Measurements from ENCODE around the gene FAM107A. TPM values are rescaled to one million over a fixed set of nuclear protein-coding genes. Genes with fewer than 3 reads are reported as not detected.

The FAM107A gene
- total and polyA plus RNA-seq, 2 of the 4 experiments (the other 2 are of a cell fraction) = not detected

GRCh38 chr3:58575971-58576652 is 1.1 kb downstream of the FAM107A start:
- Histone ChIP-seq H3K79me1 (ENCODE audit: low read depth in 1 of 2, low read length in 2 of 2) (no peaks in the 10 kb centered on the region), H3K4me3 (ENCODE audit: insufficient read depth, low read depth, low read length) (no peak overlapping the region), H3K4me2 (ENCODE audit: low read depth, low read length) (no peak overlapping the region), H3K27ac (ENCODE audit: insufficient read depth, low read length) (no peak overlapping the region), H2BK20ac (ENCODE audit: low read depth, low read length) (no peak overlapping the region), H4K91ac (ENCODE audit: insufficient read depth, low read depth, low read length) (no peak overlapping the region), H3K18ac (ENCODE audit: low read depth, low read length) (no peak overlapping the region), H4K8ac (ENCODE audit: low read depth in 2 of 2, low read length in 2 of 2) (no peak overlapping the region), H3K23ac (ENCODE audit: low read depth, low read length) (no peak overlapping the region), H3K9me3 (ENCODE audit: control insufficient read depth, insufficient read depth, low read length) (peaks cover 5% of the 10 kb centered on the region; the same call in 1 of the 2 replicates), H2AFZ (replicated peaks; ENCODE audit: low read length, poor library complexity) (no peak overlapping the region), H2AK9ac (replicated peaks; ENCODE audit: low read depth, low read length, poor library complexity) (no peak overlapping the region), H3K4me1 (ENCODE audit: control insufficient read depth, insufficient read depth, low read length) (no peaks in the 10 kb centered on the region; the same call in 1 of the 2 replicates), H2AK5ac (ENCODE audit: low read depth, low read length) (no peak overlapping the region), H3K56ac (ENCODE audit: extremely low read depth, insufficient read depth, low read length) (no peak overlapping the region), H2BK5ac (ENCODE audit: low read depth, low read length, poor library complexity, severe bottlenecking) (no peak overlapping the region), H2BK15ac (ENCODE audit: low read depth, low read length) (no peak overlapping the region), H3K14ac (replicated peaks; ENCODE audit: low read depth, low read length) (no peak overlapping the region), H3K9me1 (ENCODE audit: insufficient read depth, low read length) (no peaks in the 10 kb centered on the region), H4K5ac (ENCODE audit: low read depth, low read length) (no peak overlapping the region), H3K36me3 (ENCODE audit: control insufficient read depth, insufficient read depth, low read length) (no peaks in the 10 kb centered on the region), H3K27me3 (ENCODE audit: control insufficient read depth, insufficient read depth, low read length) (peaks cover 20% of the 10 kb centered on the region), H3K9ac (ENCODE audit: low read depth, low read length) (no peak overlapping the region), H2BK120ac (ENCODE audit: low read depth, low read length) (no peak overlapping the region), H4K20me1 (ENCODE audit: insufficient read depth, low read length) (no peaks in the 10 kb centered on the region), H3K4ac (ENCODE audit: low read depth, low read length) (no peak overlapping the region)
- ATAC-seq (ENCODE audit: low read depth) = no peak
- no CpG with 5 or more reads among the region's 8 CpGs for WGBS, 2 experiments (ENCODE audit: extremely low coverage in 2 of 2, insufficient read length in 1 of 2)
- BruUV-seq (replicated peaks) = no TSS peak
- in situ Hi-C loops (cut with MboI; ENCODE audit: low sequenced_read_pairs) (no loop called here), intact Hi-C loops (cut with micrococcal nuclease) (no loop called here), dilution Hi-C loops (cut with HindIII; ENCODE audit: low sequenced_read_pairs, unreplicated experiment) (no loop called here)
- TF ChIP-seq USF2 (IDR thresholded peaks at IDR 0.05; ENCODE audit: low read depth, low read length) (no peak), CEBPB (IDR thresholded peaks at IDR 0.05; ENCODE audit: low read depth, low read length) (no peak), RAD21 (IDR thresholded peaks at IDR 0.05; ENCODE audit: low read length) (no peak), MAZ (IDR thresholded peaks at IDR 0.05; ENCODE audit: borderline replicate concordance, low read depth, low read length) (no peak), CTCF (conservative IDR thresholded peaks at IDR 0.05; ENCODE audit: low read depth, low read length) (no peak), RFX5 (IDR thresholded peaks at IDR 0.05; ENCODE audit: low read depth, low read length) (no peak), MXI1 (IDR thresholded peaks at IDR 0.05; ENCODE audit: borderline replicate concordance, low read depth, low read length) (no peak), SMC3 (IDR thresholded peaks at IDR 0.05; ENCODE audit: low read depth, low read length) (no peak), POLR2A (IDR thresholded peaks at IDR 0.05; ENCODE audit: low read depth, low read length) (no peak), MAFK (IDR thresholded peaks at IDR 0.05; ENCODE audit: low read depth, low read length) (no peak), FOS (IDR thresholded peaks at IDR 0.05; ENCODE audit: low read depth, low read length) (no peak), CHD1 (IDR thresholded peaks at IDR 0.05; ENCODE audit: low read depth, low read length) (no peak), ELK1 (IDR thresholded peaks at IDR 0.05; ENCODE audit: borderline replicate concordance, low read depth, low read length) (no peak), BHLHE40 (IDR thresholded peaks at IDR 0.05; ENCODE audit: low read depth, low read length) (no peak), RCOR1 (IDR thresholded peaks at IDR 0.05; ENCODE audit: insufficient replicate concordance, low read length) (no peak), NFE2L2 (IDR thresholded peaks at IDR 0.05; ENCODE audit: low read depth, low read length) (no peak)
- CTCF ChIA-PET = no interaction called here
- POLR2A ChIA-PET (ENCODE audit: unreplicated experiment) = no interaction called here
- DNase-seq = no peak

All from IMR-90 (cell line).